H9 (cell line): ENCODE results near the gene FAM180A. TPM values are rescaled to one million over a fixed set of nuclear protein-coding genes. Genes with fewer than 3 reads are reported as not detected.

Source experiments
- DNase-seq: peaks from one replicate; pipeline ENCODE4 v3.0.0-alpha.2; 2017
- H2AFZ ChIP-seq: one replicate; pipeline ENCODE4 v1.6.1; 2013; ENCODE audit warnings: mild to moderate bottlenecking, low read length, control low read depth, moderate library complexity
- H2AK5ac ChIP-seq: 2 replicates; pipeline ENCODE4 v1.6.1; 2013; ENCODE audit warnings: low read length, control low read depth, mixed read lengths; ENCODE audit not compliant: insufficient read length
- H2BK120ac ChIP-seq: one replicate; pipeline ENCODE4 v1.6.1; 2013; ENCODE audit warnings: low read depth, mild to moderate bottlenecking, low read length, control low read depth, inconsistent platforms; ENCODE audit not compliant: poor library complexity, severe bottlenecking
- H2BK12ac ChIP-seq: 2 replicates; pipeline ENCODE4 v1.6.1; 2013; ENCODE audit warnings: low read length, control low read depth, mixed read lengths, low read depth; ENCODE audit not compliant: insufficient read length
- H2BK15ac ChIP-seq: 2 replicates; pipeline ENCODE4 v1.6.1; 2013; ENCODE audit warnings: low read depth, low read length, control low read depth
- H2BK20ac ChIP-seq: one replicate; pipeline ENCODE4 v1.6.1; 2013; ENCODE audit warnings: low read depth, mild to moderate bottlenecking, low read length, control low read depth, inconsistent platforms; ENCODE audit not compliant: poor library complexity, severe bottlenecking
- H2BK5ac ChIP-seq: 2 replicates; pipeline ENCODE4 v1.6.1; 2013; ENCODE audit warnings: low read length, control low read depth, mixed read lengths; ENCODE audit not compliant: insufficient read length
- H3K14ac ChIP-seq: 2 replicates; pipeline ENCODE4 v1.6.1; 2013; ENCODE audit warnings: low read length, control low read depth; ENCODE audit not compliant: insufficient read depth
- H3K18ac ChIP-seq: 2 replicates; pipeline ENCODE4 v1.6.1; 2013; ENCODE audit warnings: low read depth, mild to moderate bottlenecking, mixed read lengths, low read length, control low read depth; ENCODE audit not compliant: insufficient read length
- H3K23ac ChIP-seq: 2 replicates; pipeline ENCODE4 v1.6.1; 2013; ENCODE audit warnings: low read length, control low read depth, mixed read lengths, low read depth; ENCODE audit not compliant: insufficient read length
- H3K23me2 ChIP-seq: 2 replicates; pipeline ENCODE4 v1.6.1; 2013; ENCODE audit warnings: low read depth, mild to moderate bottlenecking, mixed read lengths, low read length, control low read depth; ENCODE audit not compliant: insufficient read length, poor library complexity, severe bottlenecking
- H3K27ac ChIP-seq: 2 replicates; pipeline ENCODE4 v1.5.1; 2013; ENCODE audit warnings: low read length, control low read depth, mixed read lengths, low read depth; ENCODE audit not compliant: insufficient read length
- H3K27me3 ChIP-seq: 2 replicates; pipeline ENCODE4 v1.6.1; 2013; ENCODE audit warnings: low read length, control low read depth, inconsistent platforms; ENCODE audit not compliant: insufficient read depth
- H3K4ac ChIP-seq: 2 replicates; pipeline ENCODE4 v1.6.1; 2013; ENCODE audit warnings: low read depth, mild to moderate bottlenecking, control low read depth, inconsistent platforms, low read length, moderate library complexity
- H3K4me1 ChIP-seq: 2 replicates; pipeline ENCODE4 v1.6.1; 2013; ENCODE audit warnings: low read length, control low read depth, inconsistent platforms; ENCODE audit not compliant: insufficient read depth
- H3K4me2 ChIP-seq: 2 replicates; pipeline ENCODE4 v1.6.1; 2013; ENCODE audit warnings: low read length, control low read depth, mixed read lengths; ENCODE audit not compliant: insufficient read length, insufficient read depth
- H3K56ac ChIP-seq: 2 replicates; pipeline ENCODE4 v1.6.1; 2013; ENCODE audit warnings: low read depth, mild to moderate bottlenecking, mixed read lengths, low read length, control low read depth; ENCODE audit not compliant: insufficient read length
- H3K79me1 ChIP-seq: 2 replicates; pipeline ENCODE4 v1.6.1; 2013; ENCODE audit warnings: low read depth, mild to moderate bottlenecking, moderate library complexity, low read length, control low read depth, inconsistent platforms; ENCODE audit not compliant: insufficient read depth, poor library complexity, severe bottlenecking
- H3K79me2 ChIP-seq: 2 replicates; pipeline ENCODE4 v1.6.1; 2013; ENCODE audit warnings: low read length, control low read depth, inconsistent platforms; ENCODE audit not compliant: insufficient read depth
- H3K9ac ChIP-seq: 2 replicates; pipeline ENCODE4 v1.6.1; 2013; ENCODE audit warnings: low read length, control low read depth, mixed read lengths; ENCODE audit not compliant: insufficient read length; ENCODE audit errors: extremely low read depth
- H3K9me3 ChIP-seq: one replicate; pipeline ENCODE4 v1.6.1; 2013; ENCODE audit warnings: low read depth, low read length, inconsistent platforms; ENCODE audit not compliant: control insufficient read depth
- H3T11ph ChIP-seq: one replicate; pipeline ENCODE4 v1.6.1; 2013; ENCODE audit warnings: mild to moderate bottlenecking, low read length, control low read depth, inconsistent platforms
- H4K20me1 ChIP-seq: one replicate; pipeline ENCODE4 v1.6.1; 2013; ENCODE audit not compliant: control insufficient read depth, insufficient read length, insufficient read depth
- H4K5ac ChIP-seq: 2 replicates; pipeline ENCODE4 v1.6.1; 2013; ENCODE audit warnings: low read depth, mild to moderate bottlenecking, mixed read lengths, low read length, control low read depth; ENCODE audit not compliant: insufficient read length
- H4K8ac ChIP-seq: replicated peaks from 2 replicates; pipeline ENCODE4 v1.6.1; 2013; ENCODE audit warnings: low read length, control low read depth, mixed read lengths, low read depth; ENCODE audit not compliant: insufficient read length
- H4K91ac ChIP-seq: 2 replicates; pipeline ENCODE4 v1.6.1; 2013; ENCODE audit warnings: low read depth, mild to moderate bottlenecking, moderate library complexity, mixed read lengths, low read length, control low read depth; ENCODE audit not compliant: insufficient read length
- H3K27ac Mint-ChIP-seq, 3 experiments: 2 replicates in 2 of 3; 3 replicates in 1 of 3; pipeline ENCODE4 v1.8.0; 2020 to 2021; ENCODE audit warnings: mixed read lengths in 3 of 3, mild to moderate bottlenecking in 1 of 3, moderate library complexity in 1 of 3
- H3K27me3 Mint-ChIP-seq: 2 replicates; pipeline ENCODE4 v1.8.0; 2021; ENCODE audit warnings: low read depth, mild to moderate bottlenecking, moderate library complexity, mixed read lengths
- H3K36me3 Mint-ChIP-seq, 3 experiments: 2 replicates in 2 of 3; 3 replicates in 1 of 3; pipeline ENCODE4 v1.8.0; 2020 to 2021; ENCODE audit warnings: low read depth in 3 of 3, mixed read lengths in 3 of 3; ENCODE audit not compliant: insufficient read depth in 1 of 3
- H3K4me1 Mint-ChIP-seq, 2 experiments: 2 replicates each; pipeline ENCODE4 v1.8.0; 2020; ENCODE audit warnings: mixed read lengths in 2 of 2
- H3K4me3 Mint-ChIP-seq, 2 experiments: 2 replicates in 1 of 2; 3 replicates in 1 of 2; pipeline ENCODE4 v1.8.0; 2020 to 2021; ENCODE audit warnings: mild to moderate bottlenecking in 2 of 2, mixed read lengths in 2 of 2, moderate library complexity in 1 of 2
- H3K9me3 Mint-ChIP-seq, 2 experiments: 2 replicates in 1 of 2; 3 replicates in 1 of 2; pipeline ENCODE4 v1.8.0; 2020; ENCODE audit warnings: mild to moderate bottlenecking in 2 of 2, mixed read lengths in 2 of 2, moderate library complexity in 1 of 2
- WGBS: extraction: QIAGEN DNeasy Blood & Tissue Kit; methylation state at CpG from one replicate; pipeline ENCODE4 v1.1.7; 2013; ENCODE audit warnings: missing lambda C conversion rate, low lambda C conversion rate, mixed read lengths; ENCODE audit not compliant: insufficient read length; ENCODE audit errors: extremely low coverage; 5-methylcytosine and 5-hydroxymethylcytosine counted together
- total RNA-seq: library from RNA; stranded (reverse); gene quantifications from 2 replicates; pipeline ENCODE4 v1.2.1, GENCODE V29; 2021
- TF ChIP-seq, protein P1 (sequence below): fragments of 200-600 bp; sonication (generic); conservative IDR thresholded peaks from 3 replicates; pipeline ENCODE4 v1.8.0; 2021; ENCODE audit warnings: antibody characterized with exemption, mild to moderate bottlenecking

FAM180A gene
- total RNA-seq, 1 experiment from 2014 or later, result not detected

- Histone ChIP-seq H3K14ac (no peak overlapping the region), H3K27me3 (no peaks in the 10 kb centered on the region), H4K5ac (no peak overlapping the region), H2BK20ac (no peak overlapping the region), H2BK15ac (no peak overlapping the region), H3K9me3 (no peaks in the 10 kb centered on the region), H2BK12ac (no peak overlapping the region), H2BK5ac (no peak overlapping the region), H3K56ac (no peak overlapping the region), H2AFZ (no peak overlapping the region), H2BK120ac (no peak overlapping the region), H4K91ac (no peak overlapping the region), H3K27ac (no peak overlapping the region), H3K9ac (no peak overlapping the region), H3K18ac (no peak overlapping the region), H3K79me1 (no peaks in the 10 kb centered on the region), H3K4ac (no peak overlapping the region), H3T11ph (no peak overlapping the region), H3K4me1 (no peaks in the 10 kb centered on the region), H3K23me2 (no peaks in the 10 kb centered on the region), H3K79me2 (no peaks in the 10 kb centered on the region), H3K23ac (no peak overlapping the region), H4K20me1 (no peaks in the 10 kb centered on the region), H4K8ac (no peak overlapping the region), H2AK5ac (no peak overlapping the region), H3K4me2 (no peak overlapping the region)
- no peaks in the 10 kb centered on the region for H3K36me3 Mint-ChIP-seq
- no peak for DNase-seq
- H3K4me3 Mint-ChIP-seq, result no peak overlapping the region
- H3K27ac Mint-ChIP-seq, result no peak overlapping the region
- TF ChIP-seq, protein P1, sequence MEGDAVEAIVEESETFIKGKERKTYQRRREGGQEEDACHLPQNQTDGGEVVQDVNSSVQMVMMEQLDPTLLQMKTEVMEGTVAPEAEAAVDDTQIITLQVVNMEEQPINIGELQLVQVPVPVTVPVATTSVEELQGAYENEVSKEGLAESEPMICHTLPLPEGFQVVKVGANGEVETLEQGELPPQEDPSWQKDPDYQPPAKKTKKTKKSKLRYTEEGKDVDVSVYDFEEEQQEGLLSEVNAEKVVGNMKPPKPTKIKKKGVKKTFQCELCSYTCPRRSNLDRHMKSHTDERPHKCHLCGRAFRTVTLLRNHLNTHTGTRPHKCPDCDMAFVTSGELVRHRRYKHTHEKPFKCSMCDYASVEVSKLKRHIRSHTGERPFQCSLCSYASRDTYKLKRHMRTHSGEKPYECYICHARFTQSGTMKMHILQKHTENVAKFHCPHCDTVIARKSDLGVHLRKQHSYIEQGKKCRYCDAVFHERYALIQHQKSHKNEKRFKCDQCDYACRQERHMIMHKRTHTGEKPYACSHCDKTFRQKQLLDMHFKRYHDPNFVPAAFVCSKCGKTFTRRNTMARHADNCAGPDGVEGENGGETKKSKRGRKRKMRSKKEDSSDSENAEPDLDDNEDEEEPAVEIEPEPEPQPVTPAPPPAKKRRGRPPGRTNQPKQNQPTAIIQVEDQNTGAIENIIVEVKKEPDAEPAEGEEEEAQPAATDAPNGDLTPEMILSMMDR, result no peak
- no CpG with 5 or more reads among the region's 2 CpGs for WGBS
- H3K9me3 Mint-ChIP-seq, result 0 out of 5 replicates have a peak, but pooled peaks cover 0 to 3% of the 10 kb centered on the region in 2 experiments
- no peaks in the 10 kb centered on the region; the same call in none of the 2 replicates for H3K27me3 Mint-ChIP-seq
- peaks cover 15 to 16% of the 10 kb centered on the region in 2 experiments for H3K4me1 Mint-ChIP-seq
Observed at GRCh38 chr7:135741905-135742304, 6.7 kb downstream of the FAM180A start.
